Stimulated activated CD8-positive, alpha-beta memory T cell treated with anti-CD3 and anti-CD28 coated beads, Interleukin-7, amount 100 ng/mL, for 4 hours (primary cell): ENCODE results near the gene WFDC10A.
"Not testable (repeated sequence)": the region's sequence is repeated elsewhere in the genome, so short reads cannot be mapped to it uniquely, and the experiment has no call there.

Source experiments
- DNase-seq, 2 donors: peaks; one replicate each; pipeline ENCODE4 v3.0.0-alpha.2; 2020; ENCODE audit warnings: low read depth in 2 of 2

WFDC10A gene

GRCh38 chr20:45647441-45648050 lies 18.0 kb downstream of the WFDC10A start:
- no peak for DNase-seq

- DNase-seq: no peak
These were observed 19.8 kb downstream of the WFDC10A start for GRCh38 chr20:45649312-45649863.

GRCh38 chr20:45651726-45652125 lies 22.2 kb downstream of the WFDC10A start:
- DNase-seq: not testable (repeated sequence)

- not testable (repeated sequence) for DNase-seq
These were observed 27.5 kb downstream of the WFDC10A start for GRCh38 chr20:45657038-45657437.

GRCh38 chr20:45670139-45670538 lies 40.6 kb downstream of the WFDC10A start, which contains the start of gene WFDC11:
Gene WFDC11 (minus strand): TSS chr20:45670239. CDS start chr20:45650600, 19,639 bp downstream.
- no peak for DNase-seq

GRCh38 chr20:45672765-45673164 lies 43.2 kb downstream of the WFDC10A start:
- DNase-seq: no peak

GRCh38 chr20:45679650-45680049 lies 50.1 kb downstream of the WFDC10A start:
- no peak for DNase-seq
